NOMO-1 treated with DMSO at 0.1 percent for 48 hours (cell line): ENCODE data around the gene TLCD1.
"Not testable (repeated sequence)": the region's sequence is repeated elsewhere in the genome, so short reads cannot be mapped to it uniquely, and the experiment has no call there.

ENCODE experiments used
- DNase-seq: peaks from one replicate; lab custom pipeline; 2025; ENCODE audit not compliant: unreplicated experiment; lab: John Stamatoyannopoulos, UW

TLCD1 gene

GRCh38 chr17:28747051-28747691 lies 21.1 kb upstream of the TLCD1 start:
- DNase-seq, result no peak

DNA sequence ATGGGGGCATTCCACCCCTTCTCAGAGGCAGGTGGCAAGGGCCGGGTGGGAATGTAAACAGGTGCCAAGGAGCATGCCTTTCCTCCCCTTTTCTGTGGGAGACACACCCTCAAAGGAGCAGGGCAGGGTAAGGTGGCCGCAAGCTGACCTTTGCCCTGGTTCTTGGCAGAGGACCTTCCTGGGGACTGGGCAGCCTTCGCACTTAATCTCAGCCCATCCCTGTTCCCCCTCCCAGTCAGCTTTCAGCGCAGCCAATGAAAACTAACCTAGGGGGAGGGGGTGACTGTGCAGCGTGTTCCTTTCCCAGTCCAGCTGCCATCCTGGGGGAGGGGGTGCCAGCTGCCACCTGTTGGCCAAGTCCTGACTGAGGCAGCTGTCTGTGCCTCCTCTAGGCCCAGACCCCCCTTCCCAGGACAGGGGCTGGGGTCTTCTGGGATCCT lies 20.6 kb upstream of the TLCD1 start:
- no peak for DNase-seq

DNA sequence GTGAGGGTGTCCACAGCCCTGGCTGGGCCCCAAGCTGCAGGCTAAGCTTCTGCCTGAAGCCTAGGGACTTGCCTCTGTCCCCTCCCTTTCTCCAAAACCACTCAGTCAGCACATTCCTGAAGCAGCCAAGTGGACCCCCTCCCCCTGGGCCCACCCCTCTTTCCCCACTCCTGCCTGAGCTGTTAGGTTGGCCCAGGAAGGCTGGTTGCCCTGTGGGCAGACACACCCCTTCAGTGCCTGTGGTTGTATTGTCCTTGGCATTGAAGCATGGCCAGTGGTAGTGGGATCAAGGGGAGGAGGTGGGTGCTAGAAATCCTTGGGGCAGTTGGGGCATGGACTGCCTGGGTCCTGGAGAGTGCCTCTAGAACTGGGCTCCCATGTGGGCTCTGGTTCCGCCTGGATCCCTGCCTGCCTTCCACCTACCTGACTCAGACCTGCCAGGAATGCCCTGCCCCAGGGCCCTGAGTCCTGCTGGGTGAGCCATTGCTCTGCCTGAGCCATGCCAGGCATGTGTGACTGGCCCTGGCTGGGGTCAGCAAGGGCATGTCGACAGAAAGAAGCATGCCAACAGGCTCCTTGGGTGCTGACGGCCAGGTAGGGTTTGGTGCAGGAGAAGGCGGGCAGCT lies 19.9 kb upstream of the TLCD1 start:
- DNase-seq, result no peak

- no peak for DNase-seq
Observed at GRCh38 chr17:28744972-28745785, 19.1 kb upstream of the TLCD1 start.

- DNase-seq, result no peak
Observed at GRCh38 chr17:28744104-28744971, 18.3 kb upstream of the TLCD1 start.

DNA sequence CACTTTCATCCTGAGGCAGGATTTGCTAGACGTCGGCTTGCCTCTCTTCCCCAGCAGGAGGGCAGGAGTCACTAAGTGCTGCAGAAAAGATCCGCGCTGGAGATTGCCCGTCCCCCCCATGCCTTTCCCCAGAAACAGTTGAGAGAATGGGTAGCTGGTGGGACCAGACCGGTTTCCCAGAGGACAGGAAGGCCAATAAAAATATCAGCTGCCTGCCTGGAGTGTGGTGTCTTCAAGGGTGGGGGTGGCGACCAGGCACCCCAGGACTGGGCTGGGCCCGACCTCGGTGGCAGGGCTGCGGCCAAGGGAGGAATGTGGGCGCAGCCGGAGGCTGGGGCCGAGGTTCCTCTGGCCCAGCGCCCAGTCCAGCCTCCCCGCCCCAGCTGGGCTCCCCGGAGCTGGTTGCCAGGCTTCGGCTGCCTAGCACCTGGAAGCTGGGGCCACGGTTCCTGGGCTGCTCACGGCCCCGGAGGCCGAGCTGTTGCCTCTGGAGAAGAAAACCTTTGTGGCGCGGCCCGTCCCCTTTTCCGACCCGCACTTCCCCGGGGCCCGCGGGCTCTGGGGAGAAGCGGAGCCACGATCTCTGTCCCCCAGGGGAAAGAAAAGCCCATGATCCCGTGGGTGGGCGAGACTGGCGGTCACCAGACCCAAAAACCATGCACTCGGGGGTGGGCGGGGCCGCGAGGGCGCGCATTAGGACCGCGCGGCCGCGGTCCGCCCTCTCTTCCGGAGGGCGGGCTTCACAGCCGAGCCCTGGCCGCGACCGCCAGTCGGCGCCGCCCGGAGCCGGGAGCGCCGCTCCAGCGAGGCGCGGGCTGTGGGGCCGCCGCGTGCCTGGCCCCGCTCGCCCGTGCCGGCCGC lies 17.4 kb upstream of the TLCD1 start, which contains the start of gene TRAF4:
TRAF4 (plus strand) TSS at position 769 of the 861 bp plus-strand sequence. CDS start 102 bp downstream, outside the sequence.
- peak; percentile 50 for DNase-seq

GRCh38 chr17:28741358-28742349 lies 15.6 kb upstream of the TLCD1 start:
- peak; percentile 78 for DNase-seq

DNA sequence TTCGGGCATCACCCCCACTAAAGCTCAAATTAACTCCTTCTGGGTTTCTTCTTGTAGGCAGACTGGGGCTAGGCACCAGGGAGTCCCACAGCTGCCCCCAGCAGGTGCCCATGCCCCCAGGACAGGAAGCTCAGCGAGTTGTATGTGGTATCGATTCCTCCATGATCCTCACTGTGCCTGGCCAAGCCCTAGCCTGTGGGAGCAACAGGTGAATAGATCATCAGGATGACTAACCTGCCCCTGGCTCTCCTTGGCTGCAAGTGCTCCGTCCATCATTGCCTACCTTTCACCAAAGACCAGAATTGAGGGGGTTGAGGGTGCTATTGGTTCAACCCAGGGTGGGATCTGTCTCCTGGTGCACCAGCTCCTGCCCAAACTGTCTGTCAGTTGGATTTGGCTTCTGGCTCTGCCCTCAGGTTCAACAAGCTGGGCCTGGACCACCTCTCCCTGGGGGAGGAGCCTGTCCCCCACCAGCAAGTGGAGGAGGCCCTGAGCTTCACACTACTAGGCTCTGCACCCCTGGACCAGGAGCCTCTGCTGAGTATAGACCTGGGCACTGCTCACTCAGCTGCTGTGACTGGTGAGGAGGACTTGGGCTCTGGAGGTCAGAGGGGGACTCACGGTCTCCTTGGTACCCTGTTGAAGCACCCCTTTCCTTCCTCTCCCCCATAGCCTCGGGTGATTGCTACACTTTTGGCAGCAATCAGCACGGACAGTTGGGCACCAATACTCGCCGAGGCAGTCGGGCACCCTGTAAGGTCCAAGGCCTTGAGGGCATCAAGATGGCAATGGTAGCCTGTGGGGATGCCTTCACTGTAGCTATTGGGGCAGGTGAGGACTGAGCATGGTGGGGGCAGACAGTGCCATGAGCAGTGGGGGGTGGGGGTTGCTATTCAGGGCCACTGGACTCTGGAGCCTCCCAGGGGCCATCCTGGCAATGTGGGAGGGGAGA lies 14.6 kb upstream of the TLCD1 start:
- no peak for DNase-seq

DNA sequence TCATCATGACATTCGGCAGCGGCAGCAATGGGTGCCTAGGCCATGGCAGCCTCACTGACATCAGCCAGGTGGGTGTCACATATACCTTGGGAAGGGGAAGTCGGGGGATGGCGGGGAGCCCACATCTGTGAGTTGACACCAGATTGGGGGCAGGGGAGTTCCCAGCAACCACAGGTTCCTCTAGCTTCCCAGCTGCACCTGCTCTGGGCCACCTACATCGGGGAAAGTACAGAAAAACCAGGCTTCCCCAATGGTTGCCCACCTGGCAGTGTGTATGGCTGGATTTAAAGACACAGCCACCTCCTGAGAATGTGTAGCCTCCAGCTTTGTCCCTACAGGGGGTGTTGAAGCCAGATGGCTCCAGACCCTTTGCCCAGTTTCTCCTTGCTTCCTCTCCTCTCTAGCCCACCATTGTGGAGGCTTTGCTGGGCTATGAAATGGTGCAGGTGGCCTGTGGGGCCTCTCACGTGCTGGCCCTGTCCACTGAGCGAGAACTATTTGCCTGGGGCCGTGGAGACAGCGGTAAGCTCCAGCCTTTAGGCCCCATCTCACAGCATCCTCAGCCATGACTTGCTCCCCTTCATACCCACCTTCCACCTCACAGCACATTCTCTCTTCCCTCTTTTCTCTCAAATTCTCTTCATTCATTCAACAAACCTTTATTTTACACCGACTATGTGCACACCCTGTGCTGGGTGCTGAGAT lies 12.8 kb upstream of the TLCD1 start:
- no peak for DNase-seq

DNA sequence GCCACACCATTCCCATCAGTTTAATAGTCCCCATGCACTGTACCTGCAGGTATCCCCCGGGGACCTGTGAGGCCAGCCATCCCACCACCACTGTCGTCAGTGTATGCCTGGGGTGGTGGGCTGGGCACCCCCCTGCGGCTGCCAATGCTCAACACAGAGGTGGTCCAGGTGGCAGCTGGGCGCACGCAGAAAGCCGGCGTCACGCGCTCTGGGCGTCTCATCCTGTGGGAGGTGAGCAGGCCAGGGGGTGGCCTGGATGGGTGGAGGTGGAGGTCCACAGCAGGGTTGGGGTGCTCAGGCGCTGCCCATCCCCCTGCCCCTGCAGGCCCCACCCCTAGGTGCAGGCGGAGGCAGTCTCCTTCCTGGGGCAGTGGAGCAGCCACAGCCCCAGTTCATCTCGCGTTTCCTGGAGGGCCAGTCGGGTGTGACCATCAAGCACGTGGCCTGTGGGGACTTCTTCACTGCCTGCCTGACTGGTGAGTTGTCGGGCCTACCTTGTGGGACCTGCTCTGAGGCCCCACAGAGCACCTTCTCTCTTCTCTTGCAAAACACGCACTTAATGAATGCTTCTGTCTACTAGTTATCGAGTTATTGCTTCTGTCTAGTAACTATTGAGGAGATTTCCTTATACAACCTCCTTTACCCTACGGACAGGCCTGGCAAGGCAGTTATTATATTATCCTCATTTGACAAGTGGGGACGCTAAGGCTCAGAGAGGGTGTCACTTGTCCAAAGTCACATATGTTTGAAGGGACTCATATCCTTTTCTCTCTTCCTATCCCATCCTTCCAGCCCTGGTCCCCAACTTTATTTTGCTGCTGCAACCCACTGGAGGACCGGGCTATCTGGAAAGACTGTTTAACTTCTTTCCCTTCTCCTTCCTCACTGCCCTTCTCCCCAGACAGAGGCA lies 12.0 kb upstream of the TLCD1 start:
- DNase-seq, result no peak

GRCh38 chr17:28737316-28737715 lies 11.3 kb upstream of the TLCD1 start:
- no peak for DNase-seq

DNA sequence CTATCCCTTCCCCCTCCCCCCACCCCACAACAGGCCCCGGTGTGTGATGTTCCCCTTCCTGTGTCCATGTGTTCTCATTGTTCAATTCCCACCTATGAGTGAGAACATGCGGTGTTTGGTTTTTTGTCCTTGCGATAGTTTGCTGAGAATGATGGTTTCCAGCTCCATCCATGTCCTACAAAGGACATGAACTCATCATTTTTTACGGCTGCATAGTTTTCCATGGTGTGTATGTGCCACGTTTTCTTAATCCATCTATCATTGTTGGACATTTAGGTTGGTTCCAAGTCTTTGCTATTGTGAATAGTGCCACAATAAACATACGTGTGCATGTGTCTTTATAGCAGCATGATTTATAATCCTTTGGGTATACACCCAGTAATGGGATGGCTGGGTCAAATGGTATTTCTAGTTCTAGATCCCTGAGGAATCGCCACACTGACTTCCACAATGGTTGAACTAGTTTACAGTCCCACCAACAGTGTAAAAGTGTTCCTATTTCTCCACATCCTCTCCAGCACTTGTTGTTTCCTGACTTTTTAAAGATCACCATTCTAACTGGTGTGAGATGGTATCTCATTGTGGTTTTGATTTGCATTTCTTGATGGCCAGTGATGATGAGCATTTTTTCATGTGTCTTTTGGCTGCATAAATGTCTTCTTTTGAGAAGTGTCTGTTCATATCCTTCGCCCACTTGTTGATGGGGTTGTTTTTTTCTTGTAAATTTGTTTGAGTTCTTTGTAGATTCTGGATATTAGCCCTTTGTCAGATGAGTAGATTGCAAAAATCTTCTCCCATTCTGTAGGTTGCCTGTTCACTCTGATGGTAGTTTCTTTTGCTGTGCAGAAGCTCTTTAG lies 10.1 kb upstream of the TLCD1 start:
- DNase-seq, result not testable (repeated sequence)

DNA sequence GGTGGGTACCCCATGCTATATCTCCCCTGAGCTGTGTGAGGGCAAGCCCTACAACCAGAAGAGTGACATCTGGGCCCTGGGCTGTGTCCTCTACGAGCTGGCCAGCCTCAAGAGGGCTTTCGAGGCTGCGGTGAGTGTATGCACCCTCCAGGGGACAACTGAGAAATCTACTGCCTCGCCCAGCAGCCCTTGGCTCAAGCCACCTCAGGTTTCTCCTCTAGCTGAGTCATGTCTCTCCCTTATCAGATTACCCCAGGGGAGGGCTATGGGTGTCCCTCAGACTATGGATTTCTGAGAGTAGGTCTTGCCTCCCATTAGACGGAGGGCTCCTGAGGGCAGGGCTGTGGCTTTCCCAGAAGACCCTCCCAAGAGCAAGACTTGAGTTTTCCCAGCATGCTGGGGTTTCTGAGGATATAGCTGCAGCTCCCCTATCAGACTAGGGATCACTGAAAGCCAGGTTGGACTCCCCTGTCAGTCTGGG lies 9.2 kb upstream of the TLCD1 start:
- DNase-seq, result no peak

DNA sequence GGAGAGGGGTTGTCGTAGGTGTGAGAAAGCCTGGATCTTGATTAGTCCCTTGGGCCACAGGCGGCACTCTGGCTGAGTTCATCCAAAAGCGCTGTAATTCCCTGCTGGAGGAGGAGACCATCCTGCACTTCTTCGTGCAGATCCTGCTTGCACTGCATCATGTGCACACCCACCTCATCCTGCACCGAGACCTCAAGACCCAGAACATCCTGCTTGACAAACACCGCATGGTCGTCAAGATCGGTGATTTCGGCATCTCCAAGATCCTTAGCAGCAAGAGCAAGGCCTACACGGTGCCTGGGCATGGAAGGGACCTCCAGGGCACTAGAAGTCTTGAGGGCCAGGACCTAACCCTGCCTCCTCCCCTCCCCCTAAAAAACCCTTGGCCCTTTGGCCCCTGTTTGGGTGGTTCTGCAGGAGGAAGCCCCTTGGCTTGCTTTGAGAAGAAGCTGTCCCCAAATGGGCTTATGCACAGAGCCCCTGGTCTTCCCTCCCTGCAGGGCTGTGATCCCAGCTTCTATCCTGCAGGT lies 8.7 kb upstream of the TLCD1 start:
- no peak for DNase-seq

- DNase-seq, result no peak
Observed at GRCh38 chr17:28733346-28733745, 7.3 kb upstream of the TLCD1 start.
